ENCODE results near the gene CCR2.

DNA sequence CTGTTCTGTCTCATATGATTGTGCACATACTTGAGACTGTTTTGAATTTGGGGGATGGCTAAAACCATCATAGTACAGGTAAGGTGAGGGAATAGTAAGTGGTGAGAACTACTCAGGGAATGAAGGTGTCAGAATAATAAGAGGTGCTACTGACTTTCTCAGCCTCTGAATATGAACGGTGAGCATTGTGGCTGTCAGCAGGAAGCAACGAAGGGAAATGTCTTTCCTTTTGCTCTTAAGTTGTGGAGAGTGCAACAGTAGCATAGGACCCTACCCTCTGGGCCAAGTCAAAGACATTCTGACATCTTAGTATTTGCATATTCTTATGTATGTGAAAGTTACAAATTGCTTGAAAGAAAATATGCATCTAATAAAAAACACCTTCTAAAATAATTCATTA is 21.9 kb downstream of the CCR2 start:
- TF ChIP-seq POLR2A (IDR thresholded peaks at IDR 0.05) (no peak), EP300 (IDR thresholded peaks at IDR 0.05) (no peak), POLR2AphosphoS5 (IDR thresholded peaks at IDR 0.05) (no peak)
- TF ChIP-seq, protein P1, sequence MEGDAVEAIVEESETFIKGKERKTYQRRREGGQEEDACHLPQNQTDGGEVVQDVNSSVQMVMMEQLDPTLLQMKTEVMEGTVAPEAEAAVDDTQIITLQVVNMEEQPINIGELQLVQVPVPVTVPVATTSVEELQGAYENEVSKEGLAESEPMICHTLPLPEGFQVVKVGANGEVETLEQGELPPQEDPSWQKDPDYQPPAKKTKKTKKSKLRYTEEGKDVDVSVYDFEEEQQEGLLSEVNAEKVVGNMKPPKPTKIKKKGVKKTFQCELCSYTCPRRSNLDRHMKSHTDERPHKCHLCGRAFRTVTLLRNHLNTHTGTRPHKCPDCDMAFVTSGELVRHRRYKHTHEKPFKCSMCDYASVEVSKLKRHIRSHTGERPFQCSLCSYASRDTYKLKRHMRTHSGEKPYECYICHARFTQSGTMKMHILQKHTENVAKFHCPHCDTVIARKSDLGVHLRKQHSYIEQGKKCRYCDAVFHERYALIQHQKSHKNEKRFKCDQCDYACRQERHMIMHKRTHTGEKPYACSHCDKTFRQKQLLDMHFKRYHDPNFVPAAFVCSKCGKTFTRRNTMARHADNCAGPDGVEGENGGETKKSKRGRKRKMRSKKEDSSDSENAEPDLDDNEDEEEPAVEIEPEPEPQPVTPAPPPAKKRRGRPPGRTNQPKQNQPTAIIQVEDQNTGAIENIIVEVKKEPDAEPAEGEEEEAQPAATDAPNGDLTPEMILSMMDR (IDR thresholded peaks at IDR 0.05), result no peak
